ENCODE results near the gene RPS23. TPM values are rescaled to one million over a fixed set of nuclear protein-coding genes. Genes with fewer than 3 reads are reported as not detected.

Gene RPS23
- polyA plus RNA-seq, 1 experiment = 2,222 TPM

DNA sequence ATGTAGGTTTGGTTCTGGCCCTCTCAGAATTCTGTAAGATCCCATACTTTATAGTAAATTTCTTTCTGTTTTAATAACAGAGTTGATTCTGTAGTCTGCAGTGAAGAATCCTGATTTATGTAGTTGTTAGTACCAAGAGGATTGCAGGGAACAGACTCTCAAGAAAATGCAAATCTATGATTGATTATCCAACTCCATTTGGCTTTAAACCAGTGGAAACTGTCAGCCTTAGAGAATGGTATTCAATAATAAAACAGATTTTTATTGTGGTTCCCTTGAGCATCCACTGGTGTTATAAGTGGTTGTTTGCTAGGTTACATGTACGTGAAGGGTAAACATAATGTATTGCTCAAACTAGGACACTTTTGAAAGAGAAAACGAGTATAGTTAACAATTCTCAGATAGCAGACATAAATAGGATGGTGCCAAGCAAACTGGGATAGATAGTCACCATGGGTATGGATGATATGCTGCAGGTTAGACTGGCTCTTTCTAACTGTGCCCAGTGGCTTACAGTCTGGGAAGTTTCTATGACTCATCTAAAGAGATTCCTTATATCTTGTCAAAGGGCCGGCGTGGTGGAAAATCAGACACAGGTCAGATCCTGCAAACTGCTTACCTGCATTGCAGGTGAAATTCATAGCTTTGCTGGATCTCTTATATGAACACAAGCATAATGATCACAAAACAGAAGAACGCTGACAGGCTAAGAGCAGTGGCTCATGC, 41.7 kb upstream of the RPS23 start:
- H3K4me3 ChIP-seq (ENCODE audit: low read depth, low read length) = no peak overlapping the region
- H3K36me3 ChIP-seq (ENCODE audit: control insufficient read depth, insufficient read depth, low read length) = no peaks in the 10 kb centered on the region
- peaks cover 2% of the 10 kb centered on the region for H3K27me3 ChIP-seq (ENCODE audit: control insufficient read depth, insufficient read depth, low read length)
- TF ChIP-seq, protein P1, sequence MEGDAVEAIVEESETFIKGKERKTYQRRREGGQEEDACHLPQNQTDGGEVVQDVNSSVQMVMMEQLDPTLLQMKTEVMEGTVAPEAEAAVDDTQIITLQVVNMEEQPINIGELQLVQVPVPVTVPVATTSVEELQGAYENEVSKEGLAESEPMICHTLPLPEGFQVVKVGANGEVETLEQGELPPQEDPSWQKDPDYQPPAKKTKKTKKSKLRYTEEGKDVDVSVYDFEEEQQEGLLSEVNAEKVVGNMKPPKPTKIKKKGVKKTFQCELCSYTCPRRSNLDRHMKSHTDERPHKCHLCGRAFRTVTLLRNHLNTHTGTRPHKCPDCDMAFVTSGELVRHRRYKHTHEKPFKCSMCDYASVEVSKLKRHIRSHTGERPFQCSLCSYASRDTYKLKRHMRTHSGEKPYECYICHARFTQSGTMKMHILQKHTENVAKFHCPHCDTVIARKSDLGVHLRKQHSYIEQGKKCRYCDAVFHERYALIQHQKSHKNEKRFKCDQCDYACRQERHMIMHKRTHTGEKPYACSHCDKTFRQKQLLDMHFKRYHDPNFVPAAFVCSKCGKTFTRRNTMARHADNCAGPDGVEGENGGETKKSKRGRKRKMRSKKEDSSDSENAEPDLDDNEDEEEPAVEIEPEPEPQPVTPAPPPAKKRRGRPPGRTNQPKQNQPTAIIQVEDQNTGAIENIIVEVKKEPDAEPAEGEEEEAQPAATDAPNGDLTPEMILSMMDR (IDR thresholded peaks at IDR 0.05; ENCODE audit: insufficient read depth, low read depth, low read length) = no peak
- POLR2A ChIA-PET = no interaction called here
- CTCF ChIA-PET = interaction anchor here (2.0 kb wide), 1 partner anchor 38 kb away, joined by 5 read pairs; no protein-coding TSS in a partner anchor
- no peak for DNase-seq (ENCODE audit: low read depth)

DNA sequence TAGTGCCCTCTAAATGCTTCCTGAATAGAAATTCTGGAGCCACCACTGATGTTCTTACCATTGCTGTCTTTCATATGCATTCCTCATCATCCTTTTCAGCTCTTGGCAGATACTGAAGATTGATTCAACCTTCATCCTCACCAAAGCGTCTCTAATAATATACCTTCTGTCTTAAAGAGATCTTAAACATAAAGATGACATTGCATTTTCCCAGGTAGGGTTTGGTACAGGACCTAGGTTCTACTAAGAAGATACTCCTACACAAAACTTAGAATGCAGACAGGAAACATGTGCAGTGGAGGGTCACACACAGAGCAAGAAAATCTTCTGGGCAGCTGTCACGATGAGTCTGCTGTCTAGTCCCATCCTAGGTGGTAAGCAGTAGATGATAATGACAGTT, 41.0 kb upstream of the RPS23 start:
- POLR2A ChIA-PET = no interaction called here
- TF ChIP-seq, protein P1 (IDR thresholded peaks at IDR 0.05; ENCODE audit: insufficient read depth, low read depth, low read length) = no peak
- DNase-seq (ENCODE audit: low read depth) = no peak
- CTCF ChIA-PET = no interaction called here
- Histone ChIP-seq H3K36me3 (ENCODE audit: control insufficient read depth, insufficient read depth, low read length) (no peaks in the 10 kb centered on the region), H3K4me3 (ENCODE audit: low read depth, low read length) (no peak overlapping the region), H3K27me3 (ENCODE audit: control insufficient read depth, insufficient read depth, low read length) (peaks cover 2% of the 10 kb centered on the region)

DNA sequence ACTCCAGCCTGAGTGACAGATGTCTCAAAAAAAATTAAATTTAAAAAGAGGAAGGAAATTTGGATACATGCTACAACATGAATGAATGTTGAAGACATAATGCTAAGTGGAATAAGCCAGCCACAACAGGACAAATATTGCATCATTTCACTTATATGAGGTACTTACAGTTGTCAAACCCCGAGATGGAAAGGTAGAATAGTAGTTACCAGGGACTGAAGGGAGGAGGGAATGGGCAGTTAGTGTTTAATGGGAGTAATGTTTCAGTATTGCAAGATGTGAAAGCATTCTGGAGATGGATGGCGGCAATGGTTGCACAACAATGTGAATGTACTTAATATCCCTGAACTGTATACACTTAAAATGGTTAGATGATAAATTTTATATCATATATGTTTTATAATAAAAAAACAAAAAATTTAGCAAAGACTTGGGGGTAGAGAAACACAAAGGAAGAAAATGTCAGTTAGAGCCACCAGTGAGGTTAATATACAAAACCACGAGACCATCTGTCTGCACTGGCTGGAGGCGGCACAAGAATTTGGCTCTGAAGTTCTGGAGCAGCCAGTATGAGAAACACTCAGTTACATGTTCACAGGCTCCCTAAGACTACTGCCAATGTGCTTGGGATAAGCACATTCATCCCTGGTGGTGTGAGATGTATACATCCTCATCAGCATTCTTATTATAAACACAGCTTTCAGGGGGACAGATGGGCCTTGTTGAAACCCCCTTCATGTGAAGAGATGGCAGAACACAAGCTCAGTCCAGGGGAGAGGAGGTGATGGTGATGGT, 37.0 kb upstream of the RPS23 start:
- TF ChIP-seq, protein P1 (IDR thresholded peaks at IDR 0.05; ENCODE audit: insufficient read depth, low read depth, low read length) = no peak
- ChIA-PET POLR2A (no interaction called here), CTCF (interaction anchor here (0.6 to 9.3 kb wide), 3 partner anchors 36 to 478 kb away, joined by 3 to 85 read pairs (median 3); no protein-coding TSS in a partner anchor)
- H3K27me3 ChIP-seq (ENCODE audit: control insufficient read depth, insufficient read depth, low read length) = no peaks in the 10 kb centered on the region
- H3K36me3 ChIP-seq (ENCODE audit: control insufficient read depth, insufficient read depth, low read length) = no peaks in the 10 kb centered on the region
- no peak for DNase-seq (ENCODE audit: low read depth)
- H3K4me3 ChIP-seq (ENCODE audit: low read depth, low read length) = no peak overlapping the region

DNA sequence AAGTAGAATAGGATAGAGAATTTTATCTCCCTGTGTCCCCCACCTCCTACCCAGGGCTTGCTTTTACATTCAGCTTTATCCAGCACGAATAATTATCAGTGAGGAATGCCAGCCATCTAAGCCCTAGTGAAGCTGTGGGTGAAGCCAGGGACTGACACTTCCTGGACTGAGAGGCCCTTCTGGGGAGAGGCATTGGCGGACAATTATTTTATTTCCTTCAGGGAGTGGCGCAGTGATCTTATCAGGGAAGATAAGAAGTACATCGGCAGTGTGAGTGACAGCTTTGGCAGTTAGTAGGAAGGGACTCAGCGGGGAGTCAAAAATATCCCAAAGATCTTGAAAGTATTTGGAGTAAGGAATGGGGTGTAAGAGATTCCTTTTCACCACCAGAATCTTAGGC, 34.9 kb upstream of the RPS23 start:
- Histone ChIP-seq H3K36me3 (ENCODE audit: control insufficient read depth, insufficient read depth, low read length) (no peaks in the 10 kb centered on the region), H3K27me3 (ENCODE audit: control insufficient read depth, insufficient read depth, low read length) (no peaks in the 10 kb centered on the region), H3K4me3 (ENCODE audit: low read depth, low read length) (no peak overlapping the region)
- TF ChIP-seq, protein P1 (IDR thresholded peaks at IDR 0.05; ENCODE audit: insufficient read depth, low read depth, low read length) = no peak
- CTCF ChIA-PET = interaction anchor here (0.6 to 9.3 kb wide), 19 partner anchors 9 to 1118 kb away, joined by 3 to 85 read pairs (median 4); no protein-coding TSS in a partner anchor
- POLR2A ChIA-PET = no interaction called here
- no peak for DNase-seq (ENCODE audit: low read depth)

DNA sequence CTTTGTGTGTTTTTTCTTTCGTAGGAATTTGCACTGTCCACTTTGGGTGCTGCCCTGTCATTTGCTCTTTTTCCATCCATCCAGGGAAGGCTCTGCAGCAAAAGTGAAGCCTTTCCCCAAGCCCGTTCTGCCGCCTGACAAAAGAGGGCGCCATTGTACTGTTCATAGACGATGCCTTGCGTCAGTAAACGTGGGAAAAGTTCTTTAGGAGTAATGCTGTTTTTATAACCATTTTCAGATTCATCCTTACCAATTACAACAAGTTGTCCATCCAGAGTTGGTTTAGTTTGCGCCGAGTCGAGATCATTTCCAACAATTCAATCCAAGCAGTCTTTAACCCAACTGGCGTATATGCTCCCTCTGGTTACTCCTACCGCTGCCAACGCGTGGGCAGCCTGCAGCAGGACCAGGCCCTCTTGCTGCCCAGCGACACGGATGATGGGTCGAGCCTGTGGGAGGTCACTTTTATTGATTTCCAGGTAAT, 34.3 kb upstream of the RPS23 start:
- TF ChIP-seq, protein P1 (IDR thresholded peaks at IDR 0.05; ENCODE audit: insufficient read depth, low read depth, low read length) = peak; percentile 98
- POLR2A ChIA-PET = no interaction called here
- Histone ChIP-seq H3K4me3 (ENCODE audit: low read depth, low read length) (no peak overlapping the region), H3K36me3 (ENCODE audit: control insufficient read depth, insufficient read depth, low read length) (no peaks in the 10 kb centered on the region), H3K27me3 (ENCODE audit: control insufficient read depth, insufficient read depth, low read length) (no peaks in the 10 kb centered on the region)
- CTCF ChIA-PET = interaction anchor here (0.7 to 9.3 kb wide), 30 partner anchors 9 to 1118 kb away, joined by 3 to 85 read pairs (median 4); no protein-coding TSS in a partner anchor
- DNase-seq (ENCODE audit: low read depth) = no peak

All from BJ (cell line).